OCI-LY7 (cell line): ENCODE data around the gene CXCR5. TPM values are rescaled to one million over a fixed set of nuclear protein-coding genes. Genes with fewer than 3 reads are reported as not detected.
A peak's percentile ranks its signal among the peaks of the same experiment; 100 is the strongest.
"Not testable (repeated sequence)": the region's sequence is repeated elsewhere in the genome, so short reads cannot be mapped to it uniquely, and the experiment has no call there.

Experiments used
- BruUV-seq: library from RNA; stranded (reverse); fragments of 400-500 nt; replicated peaks from 2 replicates; lab custom pipeline; 2021; lab: Mats Ljungman, UMichigan
- CTCF ChIA-PET: fragments of 300-600 bp; sonication (Branson Sonifier 250); formaldehyde crosslinking; loops from one replicate; lab custom pipeline; 2022; ENCODE audit warnings: antibody characterized with exemption; ENCODE audit not compliant: unreplicated experiment; lab: Charles Lee
- POLR2A ChIA-PET: fragments of 300-600 bp; sonication (Branson Sonifier 250); formaldehyde crosslinking; loops from one replicate; lab custom pipeline; 2022; ENCODE audit warnings: antibody characterized with exemption; lab: Charles Lee
- DNase-seq: peaks from one replicate; pipeline ENCODE4 v3.0.0-alpha.2; 2015; ENCODE audit warnings: low spot score
- H2AFZ ChIP-seq: fragments of 200-600 bp; sonication (generic), shearing (Covaris generic); 2 replicates; pipeline ENCODE4 v1.6.1; 2014; ENCODE audit warnings: mild to moderate bottlenecking, antibody characterized with exemption, low read length, moderate library complexity
- H3K27ac ChIP-seq: fragments of 200-600 bp; sonication (generic); 2 replicates; pipeline ENCODE4 v1.5.1; 2014; ENCODE audit warnings: mixed run types, low read depth, mild to moderate bottlenecking, moderate library complexity, low read length, inconsistent platforms; ENCODE audit not compliant: poor library complexity, severe bottlenecking
- H3K36me3 ChIP-seq: fragments of 200-600 bp; sonication (generic); 2 replicates; pipeline ENCODE4 v1.6.1; 2014; ENCODE audit warnings: mild to moderate bottlenecking, antibody characterized with exemption, low read length, moderate library complexity, mixed read lengths; ENCODE audit not compliant: insufficient read depth
- H3K4me1 ChIP-seq: fragments of 200-600 bp; sonication (generic); 2 replicates; pipeline ENCODE4 v1.5.1; 2014; ENCODE audit warnings: mild to moderate bottlenecking, low read length; ENCODE audit not compliant: insufficient read depth, poor library complexity, severe bottlenecking
- H3K4me2 ChIP-seq: fragments of 200-600 bp; sonication (generic); 2 replicates; pipeline ENCODE4 v1.6.1; 2014; ENCODE audit warnings: mild to moderate bottlenecking, low read length
- H3K4me3 ChIP-seq: fragments of 200-600 bp; sonication (generic); 2 replicates; pipeline ENCODE4 v1.5.1; 2014; ENCODE audit warnings: mild to moderate bottlenecking, low read depth, low read length; ENCODE audit not compliant: poor library complexity, severe bottlenecking
- H3K79me2 ChIP-seq: fragments of 200-600 bp; sonication (generic); 2 replicates; pipeline ENCODE4 v1.6.1; 2016; ENCODE audit warnings: low read depth, mild to moderate bottlenecking, low read length, moderate library complexity, mixed read lengths; ENCODE audit not compliant: insufficient read depth
- H3K9me2 ChIP-seq: fragments of 200-600 bp; sonication (generic); 2 replicates; pipeline ENCODE4 v1.6.1; 2016; ENCODE audit warnings: mild to moderate bottlenecking, low read length, mixed read lengths; ENCODE audit not compliant: insufficient read depth
- H3K9me3 ChIP-seq: fragments of 200-600 bp; sonication (generic); 2 replicates; pipeline ENCODE4 v1.6.1; 2014; ENCODE audit warnings: mild to moderate bottlenecking, mixed run types, low read length, mixed read lengths
- H4K20me1 ChIP-seq: fragments of 200-600 bp; sonication (generic); 2 replicates; pipeline ENCODE4 v1.6.1; 2014; ENCODE audit warnings: mild to moderate bottlenecking, antibody characterized with exemption, low read length, moderate library complexity, mixed read lengths; ENCODE audit not compliant: insufficient read depth
- EZH2phosphoT487 ChIP-seq: fragments of 200-600 bp; sonication (generic); IDR thresholded peaks from 2 replicates; pipeline ENCODE4 v1.6.1; 2018; ENCODE audit warnings: low read depth, borderline replicate concordance, mild to moderate bottlenecking, mixed run types, antibody characterized with exemption, low read length, moderate library complexity, mixed read lengths
- intact Hi-C: fragments of 100-400 bp; cut with micrococcal nuclease; formaldehyde crosslinking; loops from one replicate; pipeline ENCODE4 v1.10.0; 2022; ENCODE audit not compliant: unreplicated experiment
- total RNA-seq, 2 experiments: library from RNA; depleted of rRNA in 1 of 2; stranded (reverse); fragments of >200 nt in 1 of 2; shearing (Covaris generic) in 1 of 2; gene quantifications; 2 replicates each; pipeline ENCODE4 v1.2.3, GENCODE V29; 2014 to 2022
- TF ChIP-seq, protein P1 (sequence below): fragments of 200-600 bp; sonication (generic); conservative IDR thresholded peaks from 2 replicates; pipeline ENCODE4 v1.5.1; 2014; ENCODE audit warnings: mild to moderate bottlenecking, antibody characterized with exemption, low read length, moderate library complexity, mixed read lengths

The CXCR5 gene
- total RNA-seq, 2 experiments from 2014 or later = 3.3 to 7.3 TPM

- ChIA-PET CTCF (no interaction called here), POLR2A (interaction anchor here (0.6 to 0.9 kb wide), 3 partner anchors 42 to 181 kb away, joined by 3 to 5 read pairs (median 3); no protein-coding TSS in a partner anchor)
- Histone ChIP-seq H3K27ac (no peak overlapping the region), H3K9me2 (no peaks in the 10 kb centered on the region), H3K4me1 (peaks cover 52% of the 10 kb centered on the region), H3K79me2 (no peaks in the 10 kb centered on the region), H4K20me1 (no peaks in the 10 kb centered on the region), H3K9me3 (no peaks in the 10 kb centered on the region), H2AFZ (peak overlapping the region; percentile 92), H3K36me3 (no peaks in the 10 kb centered on the region), H3K4me2 (peak overlapping the region; percentile 58), H3K4me3 (peak overlapping the region; percentile 51)
- peak; percentile 34 for DNase-seq
- BruUV-seq = no TSS peak
- intact Hi-C loops = no loop called here
- TF ChIP-seq EZH2phosphoT487 = no peak
- TF ChIP-seq, protein P1, sequence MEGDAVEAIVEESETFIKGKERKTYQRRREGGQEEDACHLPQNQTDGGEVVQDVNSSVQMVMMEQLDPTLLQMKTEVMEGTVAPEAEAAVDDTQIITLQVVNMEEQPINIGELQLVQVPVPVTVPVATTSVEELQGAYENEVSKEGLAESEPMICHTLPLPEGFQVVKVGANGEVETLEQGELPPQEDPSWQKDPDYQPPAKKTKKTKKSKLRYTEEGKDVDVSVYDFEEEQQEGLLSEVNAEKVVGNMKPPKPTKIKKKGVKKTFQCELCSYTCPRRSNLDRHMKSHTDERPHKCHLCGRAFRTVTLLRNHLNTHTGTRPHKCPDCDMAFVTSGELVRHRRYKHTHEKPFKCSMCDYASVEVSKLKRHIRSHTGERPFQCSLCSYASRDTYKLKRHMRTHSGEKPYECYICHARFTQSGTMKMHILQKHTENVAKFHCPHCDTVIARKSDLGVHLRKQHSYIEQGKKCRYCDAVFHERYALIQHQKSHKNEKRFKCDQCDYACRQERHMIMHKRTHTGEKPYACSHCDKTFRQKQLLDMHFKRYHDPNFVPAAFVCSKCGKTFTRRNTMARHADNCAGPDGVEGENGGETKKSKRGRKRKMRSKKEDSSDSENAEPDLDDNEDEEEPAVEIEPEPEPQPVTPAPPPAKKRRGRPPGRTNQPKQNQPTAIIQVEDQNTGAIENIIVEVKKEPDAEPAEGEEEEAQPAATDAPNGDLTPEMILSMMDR = no peak
Measured at GRCh38 chr11:118841469-118842242, 42.0 kb upstream of the CXCR5 start.

DNA sequence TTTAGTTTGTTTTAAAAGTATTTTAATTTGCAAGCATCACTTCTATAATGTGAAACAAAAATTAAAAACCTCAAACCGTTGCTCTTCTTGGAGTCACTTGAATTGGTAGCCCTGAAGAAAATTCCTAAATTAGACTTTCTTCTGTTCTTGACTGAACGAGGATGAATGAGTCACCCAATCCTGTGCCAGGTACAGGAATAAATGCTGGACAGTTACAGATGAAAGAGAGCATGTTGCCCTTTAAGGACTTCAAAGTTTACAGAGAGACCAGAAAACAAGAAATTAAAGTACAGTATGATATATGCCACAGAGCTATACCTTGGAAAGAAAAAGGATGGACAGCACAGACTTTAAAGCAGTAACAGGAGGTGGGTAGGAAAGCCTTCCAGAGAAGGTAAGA is 41.3 kb upstream of the CXCR5 start:
- no peaks in the 10 kb centered on the region for H3K79me2 ChIP-seq
- no peaks in the 10 kb centered on the region for H4K20me1 ChIP-seq
- no peaks in the 10 kb centered on the region for H3K36me3 ChIP-seq
- no TSS peak for BruUV-seq
- DNase-seq = no peak
- H3K4me3 ChIP-seq = no peak overlapping the region
- no peaks in the 10 kb centered on the region for H3K9me2 ChIP-seq
- H2AFZ ChIP-seq = peak overlapping the region; percentile 92
- peak overlapping the region; percentile 58 for H3K4me2 ChIP-seq
- H3K27ac ChIP-seq = no peak overlapping the region
- ChIA-PET CTCF (no interaction called here), POLR2A (interaction anchor here (0.6 to 0.9 kb wide), 2 partner anchors 43 to 54 kb away, joined by 3 to 5 read pairs; no protein-coding TSS in a partner anchor)
- intact Hi-C loops = no loop called here
- H3K9me3 ChIP-seq = no peaks in the 10 kb centered on the region
- TF ChIP-seq, protein P1 = no peak
- no peak for TF ChIP-seq EZH2phosphoT487
- H3K4me1 ChIP-seq = peaks cover 51% of the 10 kb centered on the region

DNA sequence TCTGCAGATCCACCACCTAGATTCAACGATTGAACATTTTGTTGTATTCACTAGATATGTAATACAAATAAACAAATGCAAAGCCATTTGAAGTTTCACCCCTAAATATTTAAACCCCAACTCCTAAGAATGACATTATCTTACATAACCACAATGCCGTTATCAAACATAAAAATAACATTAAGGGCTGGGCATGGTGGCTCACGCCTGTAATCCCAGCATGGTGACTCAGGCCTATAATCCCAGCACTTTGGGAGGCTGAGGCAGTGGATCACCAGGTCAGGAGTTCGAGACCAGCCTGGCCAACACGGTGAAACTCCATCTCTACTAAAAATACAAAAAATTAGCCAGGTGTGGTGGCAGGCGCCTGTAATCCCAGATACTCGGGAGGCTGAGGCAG is 40.8 kb upstream of the CXCR5 start:
- peak overlapping the region; percentile 58; the same call in 1 of the 2 replicates for H3K4me2 ChIP-seq
- H4K20me1 ChIP-seq, H3K4me3 ChIP-seq, BruUV-seq, H3K79me2 ChIP-seq, H3K27ac ChIP-seq, intact Hi-C loops, H3K9me3 ChIP-seq, DNase-seq, CTCF ChIA-PET, H3K36me3 ChIP-seq, H3K9me2 ChIP-seq: not testable (repeated sequence)
- peak overlapping the region; percentile 92 for H2AFZ ChIP-seq
- H3K4me1 ChIP-seq = peaks cover 46% of the 10 kb centered on the region
- POLR2A ChIA-PET = interaction anchor here (1.3 to 1.6 kb wide), 2 partner anchors 8 to 50 kb away, joined by 4 read pairs; no protein-coding TSS in a partner anchor
